ENCODE results near the gene ZNF714. TPM values are rescaled to one million over a fixed set of nuclear protein-coding genes. Genes with fewer than 3 reads are reported as not detected.
A peak's percentile ranks its signal among the peaks of the same experiment; 100 is the strongest.

Gene ZNF714
- total RNA-seq: 1 to 10 TPM; 2.1 to 8.0 (median 3.7) TPM

GRCh38 chr19:21082011-21082975, at the start of gene ZNF714:
TSS of gene ZNF714 (plus strand) at chr19:21082203. CDS start at chr19:21098269, 16,066 bp downstream.
- TF ChIP-seq CTCF (IDR thresholded peaks at IDR 0.05): no peak
- ATAC-seq (ENCODE audit: low FRiP score) (peak; percentile 98), DNase-seq (ENCODE audit: low spot score) (peak; percentile 44)

- no peak for TF ChIP-seq CTCF (IDR thresholded peaks at IDR 0.05)
- ATAC-seq (ENCODE audit: low FRiP score) (no peak), DNase-seq (ENCODE audit: low spot score) (no peak)
Observed at GRCh38 chr19:21045028-21045427, 37.0 kb upstream of the ZNF714 start.

GRCh38 chr19:21046489-21046888, 35.5 kb upstream of the ZNF714 start:
- ATAC-seq (ENCODE audit: low FRiP score): no peak
- no peak for DNase-seq (ENCODE audit: low spot score)
- no peak for TF ChIP-seq CTCF (IDR thresholded peaks at IDR 0.05)

GRCh38 chr19:21047716-21048115, 34.3 kb upstream of the ZNF714 start:
- no peak for TF ChIP-seq CTCF (IDR thresholded peaks at IDR 0.05)
- DNase-seq (ENCODE audit: low spot score): no peak

GRCh38 chr19:21052902-21053301, 29.1 kb upstream of the ZNF714 start:
- ATAC-seq (ENCODE audit: low FRiP score): no peak
- no peak for DNase-seq (ENCODE audit: low spot score)
- TF ChIP-seq CTCF (IDR thresholded peaks at IDR 0.05): no peak

More at GRCh38 chr19:21047716-21048115, 34.3 kb upstream of the ZNF714 start:
- ATAC-seq (ENCODE audit: low FRiP score): no peak

GRCh38 chr19:21065336-21065735, 16.7 kb upstream of the ZNF714 start:
- TF ChIP-seq CTCF (IDR thresholded peaks at IDR 0.05): no peak
- no peak for ATAC-seq (ENCODE audit: low FRiP score)
- no peak for DNase-seq (ENCODE audit: low spot score)

GRCh38 chr19:21084343-21084742, 2.3 kb downstream of the ZNF714 start:
- no peak for TF ChIP-seq CTCF (IDR thresholded peaks at IDR 0.05)
- ATAC-seq (ENCODE audit: low FRiP score): no peak
- no peak for DNase-seq (ENCODE audit: low spot score)
